ENCODE data around the gene SLC25A51.

DNA sequence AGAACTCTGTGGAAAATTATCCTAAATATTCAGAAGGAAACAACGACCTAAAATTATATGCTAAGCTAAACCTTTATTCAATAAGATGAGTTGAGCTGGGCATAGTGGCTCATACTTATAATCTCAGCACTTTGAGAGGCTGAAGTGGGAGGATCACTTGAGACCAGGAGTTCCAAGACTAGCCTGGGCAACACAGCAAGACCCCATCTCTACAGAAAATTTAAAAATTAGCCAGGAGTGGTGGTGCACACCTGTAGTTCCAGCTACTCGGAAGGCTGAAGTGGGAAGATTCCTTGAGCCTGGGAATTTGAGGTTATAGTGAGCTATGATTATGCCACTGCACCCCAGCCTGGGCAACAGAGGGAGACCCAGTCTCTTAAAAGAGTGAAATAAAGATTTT, 51.7 kb downstream of the SLC25A51 start:
- TF ChIP-seq EZH2phosphoT487 (conservative IDR thresholded peaks at IDR 0.05; ENCODE audit: low read length) = no peak
- no peak for TF ChIP-seq CTCF (IDR thresholded peaks at IDR 0.05; ENCODE audit: insufficient read depth, low read length, poor library complexity, severe bottlenecking)

All from SU-DHL-6 (cell line).